Fibroblast of peridontal ligament (primary cell): ENCODE data around the gene CCDC150.
A peak's percentile ranks its signal among the peaks of the same experiment; 100 is the strongest.
"Not testable (repeated sequence)": the region's sequence is repeated elsewhere in the genome, so short reads cannot be mapped to it uniquely, and the experiment has no call there.

Source experiments
- DNase-seq: peaks from one replicate; pipeline ENCODE4 v3.0.0-alpha.2; 2010; ENCODE audit errors: extremely low read depth

CCDC150 gene

DNA sequence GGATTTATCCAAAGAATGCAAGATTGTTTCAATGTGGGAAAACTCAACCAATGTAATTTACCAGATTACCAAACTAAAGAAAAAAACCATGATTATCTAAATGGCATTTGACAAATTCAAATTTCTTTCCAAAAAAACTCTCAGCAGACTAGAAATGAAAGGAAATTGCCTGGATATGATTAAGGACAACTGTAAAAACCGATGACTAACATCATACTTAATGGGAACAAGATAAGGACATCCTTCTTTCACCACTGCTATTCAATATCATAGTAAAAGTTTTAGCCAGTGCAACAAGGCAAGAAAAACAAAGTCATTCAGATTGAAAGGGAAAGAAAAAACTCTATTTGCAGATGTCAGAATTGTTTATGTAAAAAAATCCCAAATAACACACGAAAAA, 4.4 kb upstream of the CCDC150 start:
- DNase-seq = peak; percentile 9

DNA sequence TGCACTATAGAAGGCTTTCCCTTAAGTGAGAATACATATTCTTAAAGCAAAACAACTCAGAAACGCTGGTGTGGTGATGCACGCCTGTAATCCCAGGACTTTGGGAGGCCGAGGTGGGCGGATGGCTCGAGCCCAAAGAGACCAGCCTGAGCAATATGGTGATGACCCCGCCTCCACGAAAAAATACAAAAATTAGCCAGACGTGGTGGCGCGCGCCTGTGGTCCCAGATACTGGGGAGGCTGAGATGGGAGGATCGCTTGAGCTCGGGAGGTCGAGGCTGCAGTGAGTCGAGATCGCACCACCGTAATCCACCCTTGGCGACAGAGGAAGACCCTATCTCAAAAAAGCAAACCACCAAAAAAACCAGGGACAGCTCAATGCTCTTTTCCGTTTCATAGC, 750 bp upstream of the CCDC150 start:
- DNase-seq = no peak

DNA sequence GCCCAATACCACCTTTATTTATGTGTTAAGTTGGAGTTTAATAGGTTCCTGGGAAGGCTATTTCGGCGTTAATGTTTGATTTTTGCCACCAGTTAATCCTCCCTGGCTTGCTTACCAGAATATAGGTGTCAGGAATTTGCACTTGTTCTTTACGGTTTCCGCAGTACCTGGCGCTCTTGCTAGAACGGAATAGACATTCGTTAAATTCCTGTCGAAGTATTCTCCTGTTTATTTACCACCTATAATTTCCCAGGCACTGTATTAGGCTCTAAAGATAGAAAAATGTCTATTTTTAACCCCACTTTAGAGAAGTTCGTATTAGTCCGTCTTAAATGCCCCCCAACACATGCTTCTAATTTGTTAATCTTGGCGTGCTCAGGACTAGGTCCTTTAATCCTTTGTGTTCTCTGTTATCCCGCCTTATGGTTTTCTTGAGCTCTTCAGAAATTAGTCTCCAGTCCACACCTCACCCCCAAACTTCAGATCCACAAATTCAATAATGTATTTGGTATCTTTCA, 575 bp downstream of the CCDC150 start:
- DNase-seq = no peak

DNA sequence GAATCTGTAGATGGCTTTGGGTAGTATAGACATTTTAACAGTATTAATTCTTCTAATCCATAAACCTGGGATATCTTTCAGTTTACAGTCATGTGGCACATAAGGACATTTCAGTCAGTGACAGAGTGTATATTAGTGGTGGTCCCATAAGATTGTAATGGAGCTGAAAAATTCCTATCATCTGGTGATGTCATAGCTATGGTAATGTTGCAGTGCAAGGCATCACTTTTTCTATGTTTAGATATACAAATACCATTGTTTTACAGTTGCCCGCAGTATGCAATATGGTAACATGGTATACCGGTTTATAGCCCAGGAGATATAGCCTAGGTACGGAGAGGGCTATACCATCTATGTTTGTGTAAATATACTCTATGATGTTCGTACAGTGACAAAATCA, 9.7 kb downstream of the CCDC150 start:
- DNase-seq = no peak

DNA sequence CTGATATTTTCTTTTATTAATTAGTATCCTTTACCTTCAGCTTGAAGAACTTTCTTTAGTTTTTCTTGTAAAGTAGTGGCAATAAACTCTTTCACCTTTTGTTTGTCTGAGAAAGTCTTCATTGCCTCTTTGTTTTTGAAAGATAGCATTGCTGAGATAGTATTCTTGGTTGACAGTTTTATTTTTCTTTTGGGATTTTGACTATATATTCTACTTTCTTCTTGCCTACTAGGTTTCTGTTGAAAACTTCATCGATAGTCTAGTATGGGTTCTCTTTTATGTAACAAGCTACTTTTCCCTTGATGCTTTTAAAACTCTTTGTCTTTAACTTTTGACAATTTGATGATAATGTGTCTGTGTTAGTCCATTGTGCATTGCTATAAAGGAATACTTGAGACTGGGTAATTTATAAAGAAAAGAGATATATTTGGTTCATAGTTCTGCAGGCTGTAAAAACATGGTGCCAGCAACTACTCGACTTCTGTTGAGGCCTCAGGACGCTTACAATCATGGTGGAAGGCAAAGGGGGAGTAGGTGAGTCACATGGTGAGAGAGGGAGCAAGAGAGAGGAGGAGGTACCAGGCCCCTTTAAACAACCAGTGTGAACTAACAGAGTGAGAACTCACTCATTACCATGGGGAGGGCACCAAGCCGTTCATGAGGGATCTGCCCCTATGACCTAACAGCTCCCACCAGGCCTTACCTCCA, 12.0 kb downstream of the CCDC150 start:
- no peak for DNase-seq

DNA sequence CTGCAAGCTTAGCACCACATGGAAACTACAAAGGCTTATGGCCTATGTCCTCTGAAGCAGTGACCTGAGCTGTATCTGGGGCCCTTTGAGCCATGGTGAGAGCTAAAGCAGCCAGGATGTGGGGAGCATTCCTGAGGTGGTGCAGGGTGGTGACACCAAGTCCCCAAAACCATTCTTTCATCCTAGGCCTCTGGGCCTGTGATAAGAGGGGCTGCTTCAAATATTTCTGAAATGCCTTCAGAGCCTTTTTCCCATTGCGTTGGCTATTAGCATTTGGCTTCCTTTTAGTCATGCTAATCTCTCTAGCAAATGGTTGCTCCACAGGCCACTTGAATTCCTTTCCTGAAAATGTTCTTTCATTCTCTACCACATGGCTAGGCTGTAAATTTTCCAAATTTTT, 13.4 kb downstream of the CCDC150 start:
- DNase-seq = no peak

DNA sequence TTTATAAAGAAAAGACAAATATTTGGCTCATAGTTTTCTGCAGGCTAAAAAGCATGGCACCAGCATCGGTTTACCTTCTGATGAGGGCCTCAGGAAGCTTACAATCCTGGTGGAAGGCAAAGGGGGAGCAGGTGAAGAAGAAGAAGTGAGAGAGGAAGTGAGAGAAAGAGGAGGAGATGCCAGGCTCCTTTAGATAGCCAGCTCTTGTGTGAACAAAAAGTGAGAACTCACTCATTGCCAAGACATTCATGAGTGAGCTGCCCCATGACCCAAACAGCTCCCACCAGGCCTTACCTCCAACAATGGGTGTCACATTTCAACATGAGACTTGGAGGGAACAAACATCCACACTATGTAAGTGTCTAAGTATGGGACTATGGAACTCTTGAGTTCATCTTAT, 14.3 kb downstream of the CCDC150 start:
- no peak for DNase-seq

DNA sequence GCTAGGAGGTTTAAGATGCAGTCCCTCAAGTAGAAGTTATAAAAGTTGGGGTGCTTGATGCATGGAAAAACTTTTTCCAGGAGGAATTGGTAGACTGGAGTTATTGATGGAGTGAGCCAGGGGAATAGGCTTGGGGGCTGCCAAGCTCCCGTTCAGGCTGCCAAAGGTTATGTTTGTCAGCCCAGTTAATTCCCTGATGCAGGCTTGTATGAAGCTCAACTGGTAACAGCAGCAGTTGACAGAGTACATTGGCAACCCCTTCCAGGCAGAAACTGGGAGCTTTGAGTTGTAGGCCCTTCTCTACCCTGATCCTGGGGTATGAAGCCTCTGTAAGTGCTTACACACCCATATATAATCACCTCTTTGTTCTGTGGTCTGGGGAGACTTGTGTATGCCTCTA, 16.2 kb downstream of the CCDC150 start:
- DNase-seq = no peak

DNA sequence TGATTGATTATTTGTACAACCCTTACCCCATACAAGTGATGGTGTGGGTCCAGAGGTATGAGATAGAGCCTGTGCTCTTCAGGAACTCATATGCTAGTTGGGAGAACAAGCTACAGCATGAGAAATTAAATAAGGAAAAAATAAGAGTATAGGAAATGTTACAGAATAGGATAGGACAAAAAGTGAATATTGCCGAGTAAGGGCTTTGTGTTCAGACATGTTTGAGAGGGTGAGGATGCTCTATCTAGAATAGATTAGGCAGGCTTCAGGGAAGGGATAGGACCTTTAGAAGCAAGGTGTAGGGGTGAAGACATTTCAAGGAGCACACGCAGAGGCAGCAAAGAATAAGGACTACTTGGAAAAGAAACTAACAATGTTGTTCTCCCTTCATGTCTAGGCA, 17.8 kb downstream of the CCDC150 start:
- DNase-seq = no peak

DNA sequence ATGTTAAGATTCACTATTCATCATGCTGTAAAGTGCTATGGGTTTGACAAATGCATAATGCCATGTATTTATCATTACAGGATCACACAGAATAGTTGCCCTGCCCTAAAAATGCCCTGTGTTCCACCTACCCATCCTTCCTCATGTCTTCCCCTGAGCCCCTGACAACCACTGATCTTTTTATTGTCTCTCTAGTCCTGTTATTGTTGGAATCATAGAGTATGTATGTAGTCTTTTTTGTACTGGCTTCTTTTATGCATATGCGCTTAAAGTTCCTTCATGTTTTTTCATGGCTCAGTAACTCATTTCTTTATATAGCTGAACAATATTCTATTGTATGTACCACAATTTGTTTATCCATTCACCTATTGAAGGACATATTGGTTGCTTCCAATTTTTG, 20.3 kb downstream of the CCDC150 start:
- no peak for DNase-seq

DNA sequence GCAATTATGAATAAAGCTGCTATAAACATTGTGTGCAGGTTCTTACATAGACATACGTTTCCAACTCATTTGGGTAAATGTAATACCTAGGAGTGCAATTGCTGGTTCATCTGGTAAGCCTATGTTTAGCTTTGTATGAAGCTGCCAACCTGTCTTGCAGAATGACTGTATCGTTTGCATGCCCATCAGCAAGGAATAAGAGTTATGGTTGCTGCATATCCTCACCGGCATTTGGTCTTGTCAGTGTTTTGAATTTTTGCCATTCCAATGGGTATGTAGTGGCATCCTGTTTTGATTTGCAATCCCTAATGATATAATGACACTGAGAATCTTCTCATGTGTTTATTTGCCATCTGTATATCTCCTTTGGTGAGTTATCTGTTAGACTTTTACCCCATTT, 20.7 kb downstream of the CCDC150 start:
- peak; percentile 38 for DNase-seq

DNA sequence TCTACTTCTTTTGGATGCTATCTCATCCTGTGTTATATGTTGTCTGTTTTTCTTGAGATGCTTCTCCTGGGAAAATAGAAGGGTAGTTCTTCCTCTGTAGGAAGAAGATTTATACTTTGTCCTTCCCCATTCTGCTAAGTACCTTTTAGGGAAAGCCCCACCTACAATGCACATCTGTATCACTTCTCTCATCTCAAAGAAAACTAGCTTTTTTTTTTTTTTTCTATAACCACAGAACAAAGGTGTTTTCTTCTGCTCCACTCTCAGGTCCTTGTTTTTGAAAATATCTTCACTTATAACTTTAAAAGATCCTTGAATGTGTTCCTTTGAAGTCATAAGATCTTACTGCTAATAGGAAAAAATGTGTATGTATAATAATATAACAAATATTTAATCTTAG, 30.8 kb downstream of the CCDC150 start:
- no peak for DNase-seq

DNA sequence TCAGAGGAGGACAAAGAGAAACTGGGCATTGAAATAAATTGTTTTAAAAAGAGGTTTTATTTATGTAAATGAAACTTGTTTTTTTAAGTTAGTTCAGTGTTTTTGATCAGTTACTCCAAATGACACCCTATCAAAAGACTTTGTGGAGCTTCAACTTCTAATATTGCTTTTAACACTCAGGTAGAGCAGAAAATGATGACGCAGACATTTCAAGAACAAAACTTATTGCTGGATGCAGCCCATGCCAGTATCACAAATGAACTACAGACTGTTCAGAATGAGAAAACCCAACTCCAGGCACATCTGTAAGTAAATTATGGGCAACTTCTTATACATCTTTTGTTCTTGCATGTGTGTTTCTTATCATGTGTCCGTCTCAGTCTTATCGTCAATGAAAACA, 36.4 kb downstream of the CCDC150 start:
- DNase-seq = no peak

DNA sequence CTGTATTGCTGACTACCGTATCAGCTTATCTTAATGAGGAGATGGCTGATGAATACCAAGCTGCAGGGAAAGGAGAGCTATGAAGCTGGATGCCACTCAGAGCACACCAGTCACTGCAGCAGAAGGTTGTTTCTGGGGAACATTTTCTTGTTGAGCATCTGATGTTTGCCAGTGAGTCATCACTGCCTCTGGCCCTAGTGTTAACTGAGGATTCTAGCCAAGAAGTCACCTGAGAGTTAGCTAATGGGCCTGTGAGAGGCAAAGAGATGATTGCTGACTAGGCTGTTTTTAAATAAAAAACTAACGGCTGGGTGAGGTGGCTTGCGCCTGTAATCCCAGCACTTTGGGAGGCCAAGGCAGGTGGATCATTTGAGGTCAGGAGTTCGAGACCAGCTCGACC, 37.9 kb downstream of the CCDC150 start:
- peak; percentile 47 for DNase-seq

DNA sequence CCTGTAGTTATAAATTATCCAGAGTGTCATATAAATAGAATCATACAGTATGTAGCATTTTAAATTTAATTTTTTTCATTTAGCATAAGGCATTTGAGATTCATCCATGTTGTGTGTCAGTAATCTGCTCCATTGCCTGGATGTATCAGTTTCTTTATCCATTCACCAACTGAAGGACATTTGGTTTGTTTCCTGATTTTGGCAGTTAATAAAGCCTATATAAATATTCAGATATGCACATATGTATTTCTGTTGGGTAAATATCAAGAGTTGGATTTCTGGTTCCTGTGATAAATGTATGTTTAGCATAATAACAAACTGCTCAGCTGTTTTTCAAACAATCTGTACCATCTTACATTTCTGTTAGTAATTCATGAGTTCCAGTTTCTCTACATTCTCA, 39.9 kb downstream of the CCDC150 start:
- no peak for DNase-seq

DNA sequence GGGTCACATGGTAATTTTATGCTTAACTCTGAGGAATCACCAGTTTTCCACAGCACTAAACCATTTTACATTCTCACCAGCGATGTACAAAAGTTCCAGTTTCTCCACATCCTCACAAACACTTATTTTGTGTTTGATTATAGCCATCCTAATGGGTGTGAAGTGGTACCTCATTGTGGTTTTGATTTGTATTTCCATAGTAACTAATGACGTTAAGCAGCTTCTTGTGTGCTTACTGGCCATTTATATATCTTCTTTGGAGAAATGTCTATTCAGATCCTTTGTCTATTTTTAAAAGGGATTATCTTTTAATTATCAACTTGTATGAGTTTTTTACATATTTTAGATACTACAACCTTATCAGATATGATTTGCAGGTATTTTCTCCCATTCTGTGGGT, 42.0 kb downstream of the CCDC150 start:
- DNase-seq = no peak

DNA sequence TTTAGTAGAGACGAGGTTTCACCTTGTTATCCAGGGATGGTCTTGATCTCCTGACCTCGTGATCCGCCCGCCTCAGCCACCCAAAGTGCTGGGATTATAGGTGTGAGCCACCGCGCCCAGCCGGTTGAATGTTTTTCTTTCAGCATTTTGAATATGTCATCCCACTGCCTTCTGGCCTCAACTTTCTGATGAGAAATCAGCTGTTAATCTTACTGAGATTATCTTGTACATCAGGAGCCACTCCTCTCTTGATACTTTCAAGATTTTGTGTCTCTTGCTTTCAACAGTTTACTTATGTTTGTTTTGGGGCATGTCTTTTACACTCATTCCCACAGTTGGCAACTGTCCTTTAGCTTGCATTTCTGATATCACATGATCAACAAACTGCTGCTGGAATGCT, 46.3 kb downstream of the CCDC150 start:
- DNase-seq = no peak

DNA sequence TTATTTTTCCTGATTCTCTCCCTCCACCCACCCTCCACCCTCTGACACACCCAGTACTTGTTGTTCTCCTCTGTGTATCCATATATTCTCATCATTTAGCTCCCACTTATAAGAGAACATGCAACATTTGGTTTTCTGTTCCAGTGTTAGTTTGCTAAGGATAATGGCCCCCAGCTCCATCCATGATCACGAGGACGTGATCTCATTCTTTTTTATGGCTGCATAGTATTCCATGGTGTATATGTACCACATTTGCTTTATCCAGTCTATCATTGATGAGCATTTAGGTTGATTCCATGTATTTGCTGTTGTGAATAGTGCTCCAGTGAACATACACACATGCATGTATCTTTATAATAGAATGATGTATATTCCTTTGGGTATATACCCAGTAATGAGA, 47.2 kb downstream of the CCDC150 start:
- not testable (repeated sequence) for DNase-seq

DNA sequence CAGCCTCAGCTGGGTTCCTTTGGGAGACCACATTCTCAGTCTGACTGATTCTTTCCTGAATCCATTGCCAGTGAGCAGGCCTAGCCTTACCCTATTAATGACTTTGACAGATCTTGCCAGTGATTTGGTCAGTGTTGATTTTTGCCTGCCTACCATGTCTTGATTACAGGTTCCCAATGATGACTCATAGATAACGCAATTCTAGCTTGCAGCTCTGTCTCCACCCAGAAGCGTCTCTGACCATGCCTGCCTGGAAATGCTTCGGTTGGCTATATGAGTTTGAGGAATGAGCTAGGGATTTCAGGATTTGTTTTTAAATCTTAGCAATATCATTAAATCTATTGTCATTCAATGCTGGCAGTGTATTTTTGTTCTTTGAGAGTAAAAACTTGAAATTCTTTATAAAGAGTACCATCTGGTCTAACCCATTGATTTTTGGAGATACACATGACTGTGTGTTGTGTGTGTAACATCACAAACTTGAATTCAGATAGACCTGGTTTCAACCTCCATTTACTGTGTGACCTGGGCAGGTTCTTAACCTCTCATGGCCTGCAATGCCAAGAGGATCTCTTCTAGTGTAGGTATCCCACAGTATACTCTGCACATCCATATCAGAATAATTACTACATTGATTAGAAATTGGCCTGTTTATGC, 57.0 kb downstream of the CCDC150 start:
- peak; percentile 93 for DNase-seq

DNA sequence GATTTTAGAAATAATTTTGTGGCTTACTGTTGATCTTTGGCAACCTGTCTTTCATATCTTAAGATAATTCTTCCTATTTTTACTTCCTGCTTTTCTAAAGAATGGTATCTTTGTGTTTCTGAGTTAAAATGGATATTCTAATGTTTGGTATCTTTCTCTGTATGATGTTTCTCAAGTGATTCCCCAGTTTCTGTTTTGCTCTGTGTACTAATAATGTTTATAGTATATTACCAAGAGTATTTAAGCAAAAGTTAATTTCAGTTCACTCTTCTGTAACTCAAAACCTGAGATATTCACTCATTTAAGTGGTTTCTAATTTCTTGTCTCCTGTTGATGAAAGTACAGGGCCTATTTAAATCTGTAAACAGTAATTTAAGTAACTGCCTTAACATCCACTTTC, 58.3 kb downstream of the CCDC150 start:
- DNase-seq = no peak

DNA sequence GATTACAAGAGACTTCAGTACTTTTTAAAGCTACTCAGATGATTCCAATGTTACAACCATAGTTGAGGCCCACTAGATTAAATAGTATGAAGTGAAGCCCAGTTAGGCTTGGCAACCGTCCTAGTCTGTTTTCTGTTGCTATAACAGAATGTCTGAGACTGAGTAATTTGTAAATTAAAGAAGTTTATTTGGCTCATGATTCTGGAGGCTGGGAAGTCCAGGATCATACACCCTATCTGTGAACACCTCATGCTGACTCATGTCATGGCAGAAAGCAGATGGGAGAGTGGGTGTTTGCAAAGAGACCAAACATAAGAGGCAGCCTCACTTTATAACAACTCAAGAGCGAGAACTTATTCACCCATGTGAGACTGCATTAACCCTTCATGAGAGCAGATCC, 63.1 kb downstream of the CCDC150 start:
- DNase-seq = peak; percentile 76

DNA sequence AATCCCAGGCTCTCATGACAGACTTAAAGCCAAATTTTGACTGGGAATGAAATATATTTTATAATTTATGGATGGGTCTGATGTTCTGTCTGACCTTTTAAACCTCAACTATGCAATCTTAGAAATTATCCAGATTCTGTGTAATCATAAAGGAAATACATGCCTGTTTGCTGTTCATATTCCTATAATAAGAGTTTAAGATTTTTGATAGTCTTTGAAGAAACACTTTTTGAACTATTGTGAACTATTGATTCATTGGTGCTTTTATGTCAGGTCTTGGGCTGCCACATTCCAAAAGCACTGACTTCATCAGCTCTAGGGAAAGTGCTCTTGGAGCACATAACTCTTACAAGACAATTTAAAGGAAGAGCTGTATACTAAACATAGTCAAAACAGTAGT, 64.2 kb downstream of the CCDC150 start:
- DNase-seq = peak; percentile 54

DNA sequence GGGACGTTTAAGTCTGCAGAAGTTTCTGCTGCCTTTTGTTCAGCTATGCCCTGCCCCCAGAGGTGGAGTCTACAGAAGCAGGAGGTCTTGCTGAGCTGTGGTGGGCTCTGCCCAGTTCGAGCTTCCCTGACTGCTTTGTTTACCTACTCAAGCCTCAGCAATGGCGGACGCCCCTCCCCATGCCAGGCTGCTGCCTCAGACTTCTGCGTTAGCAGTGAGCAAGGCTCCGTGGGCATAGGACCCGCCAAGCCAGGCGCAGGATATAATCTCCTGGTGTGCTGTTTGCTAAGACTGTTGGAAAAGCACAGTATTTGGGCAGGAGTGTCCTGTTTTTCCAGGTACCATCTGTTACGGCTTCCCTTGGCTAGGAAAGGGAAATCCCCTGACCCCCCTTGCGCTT, 70.5 kb downstream of the CCDC150 start:
- not testable (repeated sequence) for DNase-seq

DNA sequence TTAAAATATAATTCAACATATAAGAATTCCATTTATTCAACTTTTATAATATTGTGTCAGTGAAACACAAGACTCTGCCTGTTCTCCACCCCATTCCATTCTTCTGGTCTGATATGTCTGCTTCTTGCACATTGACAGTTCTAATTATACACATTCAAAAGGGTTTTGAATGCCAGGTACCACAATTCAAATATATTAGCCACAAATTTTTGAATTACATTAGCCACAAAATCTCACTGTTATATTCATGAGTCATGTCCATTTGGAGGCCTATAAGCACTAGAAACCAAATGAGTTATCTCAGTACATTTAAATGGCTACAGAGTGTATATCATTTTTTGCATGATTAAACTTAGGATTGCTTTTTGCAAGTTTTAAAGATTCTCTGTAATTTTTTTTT, 72.1 kb downstream of the CCDC150 start:
- no peak for DNase-seq
